Stimulated activated CD4-positive, alpha-beta T cell treated with anti-CD3 and anti-CD28 coated beads, Interleukin-4, amount 100 ng/mL, for 1 hour (primary cell): ENCODE data around the gene PHYHD1.

Experiments
- DNase-seq: peaks from one replicate; pipeline ENCODE4 v3.0.0-alpha.2; 2020

Gene PHYHD1

DNA sequence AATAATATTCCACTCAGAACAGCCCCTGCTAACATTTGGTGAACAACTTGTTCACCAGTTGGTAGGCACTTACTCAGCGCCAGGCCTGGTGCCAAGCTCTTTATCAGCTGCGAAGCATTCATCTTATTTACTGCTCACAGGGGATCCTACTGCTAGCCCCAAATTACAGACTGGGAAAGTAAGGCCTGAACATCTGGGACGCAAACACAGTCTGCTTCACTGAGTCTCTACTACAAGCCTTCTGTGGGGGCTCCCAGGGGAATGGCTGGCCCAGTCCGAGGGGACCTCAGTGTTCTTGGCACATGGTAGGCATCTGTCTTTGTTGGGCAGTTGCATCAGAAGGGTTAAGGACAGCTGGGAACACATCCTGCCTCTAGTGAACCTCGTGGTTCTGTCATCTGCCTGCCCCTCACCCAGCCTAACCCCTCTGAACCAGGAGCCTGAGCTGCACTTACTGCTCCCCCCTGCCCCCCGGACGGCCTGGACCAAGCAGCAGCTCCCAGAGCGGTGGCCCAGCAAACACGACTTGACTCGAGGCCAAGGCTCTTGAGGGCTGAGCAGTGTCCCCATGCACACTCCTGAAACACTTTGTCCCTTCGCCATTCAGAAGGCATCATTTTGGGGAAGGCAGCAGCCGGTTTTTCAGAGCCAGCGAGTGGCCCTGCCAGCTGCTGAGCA lies at the start of gene PHYHD1:
PHYHD1 (plus strand) TSS at position 602 of the 678 bp plus-strand sequence. CDS start 1,342 bp downstream, outside the sequence.
- no peak for DNase-seq

DNA sequence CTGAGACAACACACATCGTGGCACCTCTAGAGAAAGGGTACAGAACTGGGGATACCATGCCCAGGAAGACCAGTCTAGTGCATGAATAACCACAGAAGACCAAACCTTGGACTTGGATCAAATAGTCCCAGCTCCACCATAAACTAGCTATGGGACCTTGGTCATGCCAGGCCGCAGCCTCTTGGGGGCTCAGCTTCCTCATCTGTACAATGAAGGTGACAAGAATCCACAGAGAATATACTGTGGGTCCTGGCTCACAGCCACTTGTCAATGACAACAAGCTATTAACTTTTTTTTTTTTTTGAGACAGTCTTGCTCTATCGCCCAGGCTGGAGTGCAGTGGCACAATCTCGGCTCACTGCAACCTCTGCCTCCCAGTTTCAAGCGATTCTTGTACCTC lies 42.9 kb upstream of the PHYHD1 start:
- DNase-seq: no peak

GRCh38 chr9:128881884-128882676 lies 38.7 kb upstream of the PHYHD1 start, which contains the start of the genes KYAT1 and LRRC8A:
Gene KYAT1, minus strand, starts transcription at chr9:128881950. Its CDS starts 36,545 bp downstream, at chr9:128845405.
Gene LRRC8A, plus strand, starts transcription at chr9:128882133. Its CDS starts 25,032 bp downstream, at chr9:128907165.
- DNase-seq: peak; percentile 99

DNA sequence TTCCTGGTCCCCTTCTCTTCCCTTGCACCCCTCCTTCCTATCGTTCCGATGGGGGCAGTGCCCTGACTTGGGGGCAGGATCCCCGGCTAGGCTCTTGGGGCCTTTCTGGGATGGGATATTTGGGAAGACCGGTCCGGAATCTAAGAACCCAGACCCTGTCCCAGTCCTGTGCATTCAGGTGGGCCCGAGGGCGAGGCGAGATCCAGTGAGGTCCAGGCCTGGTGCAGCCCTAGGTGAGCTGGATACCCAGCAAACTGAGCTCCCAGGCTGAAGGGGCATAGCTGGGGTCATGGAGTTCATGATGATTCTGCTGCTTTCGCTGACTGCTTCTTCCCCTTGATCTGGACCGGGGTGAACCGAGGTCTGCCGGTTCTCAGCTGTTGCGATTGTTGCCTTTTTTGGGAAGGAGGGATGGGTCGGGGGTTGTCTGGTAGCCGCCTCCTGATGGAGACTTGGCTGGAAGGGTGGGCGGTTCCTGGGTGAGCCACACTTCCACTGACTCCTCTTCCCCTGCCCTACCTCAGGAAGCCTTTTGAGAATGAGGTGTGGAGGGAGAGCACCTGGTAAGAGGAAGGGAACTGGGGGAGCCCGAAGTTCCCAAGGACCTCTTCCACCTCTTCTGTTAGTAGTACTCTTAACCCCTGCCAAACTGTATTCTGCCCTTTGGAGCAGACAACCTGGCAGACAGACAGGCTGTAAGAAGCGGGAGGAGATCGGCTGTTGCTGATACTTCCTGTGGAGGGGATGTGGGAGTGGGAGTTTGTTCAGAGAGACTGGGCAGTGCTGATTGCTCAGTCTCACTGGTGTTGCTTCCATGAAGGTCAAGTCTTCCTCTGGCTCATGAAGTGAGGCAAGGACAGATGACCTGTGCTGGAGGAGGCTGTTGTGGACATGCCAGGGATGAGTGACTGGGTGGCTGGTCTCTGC lies 37.8 kb upstream of the PHYHD1 start:
- no peak for DNase-seq

GRCh38 chr9:128884164-128884563 lies 36.6 kb upstream of the PHYHD1 start:
- DNase-seq: no peak

DNA sequence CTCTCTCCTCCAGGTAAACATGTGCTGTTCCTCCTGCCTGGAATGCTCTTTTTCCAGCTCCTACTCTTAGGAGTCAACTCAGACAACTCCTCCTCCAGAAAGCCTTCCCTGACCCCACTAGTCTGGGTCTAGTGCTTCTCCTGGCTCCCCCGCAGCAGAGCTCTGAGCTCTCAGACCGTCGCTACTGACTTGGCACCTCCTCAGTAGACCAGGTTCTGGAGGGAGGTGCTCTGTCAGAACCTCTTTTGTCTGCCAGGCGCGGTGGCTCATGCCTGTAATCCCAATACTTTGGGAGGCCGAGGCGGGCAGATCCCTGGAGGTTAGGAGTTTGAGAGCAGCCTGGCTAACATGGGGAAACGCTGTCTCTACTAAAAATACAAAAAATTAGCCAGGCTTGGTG lies 35.4 kb upstream of the PHYHD1 start:
- DNase-seq: no peak

- no peak for DNase-seq
Observed at GRCh38 chr9:128885798-128886197, 35.0 kb upstream of the PHYHD1 start.

DNA sequence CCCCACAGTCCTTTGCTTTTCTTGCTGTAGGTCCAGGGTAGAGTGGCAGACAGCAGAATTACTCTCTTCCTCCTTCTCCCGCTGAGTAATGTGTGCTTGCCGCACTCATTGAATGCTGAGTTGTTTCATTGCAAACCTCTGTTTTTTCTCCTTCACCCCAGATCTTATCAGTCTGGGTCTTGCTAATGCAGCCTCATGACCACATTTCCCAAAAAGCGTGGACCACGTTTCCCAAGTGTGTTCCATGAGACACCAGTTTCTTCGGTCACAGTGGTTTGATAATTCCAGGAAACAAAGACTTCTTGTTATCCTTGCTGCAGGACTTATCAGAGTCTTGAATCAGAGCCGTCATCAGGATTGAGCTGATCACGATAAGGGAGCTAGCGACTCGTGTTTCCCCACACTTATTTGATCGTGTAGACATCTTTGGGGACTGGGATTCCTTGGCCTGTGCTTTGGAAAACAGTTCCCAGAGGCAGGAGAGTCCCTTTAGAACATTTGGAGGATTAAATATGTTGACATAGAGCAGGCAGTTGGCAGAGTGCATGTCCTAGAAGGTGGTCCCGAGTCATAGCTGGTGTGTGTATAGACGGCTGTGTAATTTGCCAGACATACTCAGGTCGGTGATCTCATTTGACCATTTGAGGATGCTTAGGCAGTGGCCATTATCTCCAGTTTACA lies 34.4 kb upstream of the PHYHD1 start:
- DNase-seq: no peak

DNA sequence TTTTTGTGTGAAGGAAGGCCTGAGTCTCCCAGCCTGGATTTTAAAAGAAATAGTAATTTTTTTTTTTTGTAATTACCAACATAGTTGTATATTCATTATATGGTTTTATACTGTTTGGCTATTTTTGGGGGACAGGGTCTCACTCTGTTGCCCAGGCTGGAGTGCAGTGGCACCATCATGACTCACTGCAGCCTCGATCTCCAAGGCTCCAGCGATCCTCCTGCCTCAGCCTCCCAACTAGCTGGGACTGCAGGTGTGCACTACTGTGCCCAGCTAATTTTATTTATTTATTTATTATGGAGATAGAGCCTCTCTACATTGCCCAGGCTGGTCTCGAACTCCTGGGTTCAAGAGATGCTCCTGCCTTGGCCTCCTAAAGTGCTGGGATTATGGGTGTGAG lies 33.7 kb upstream of the PHYHD1 start:
- DNase-seq: no peak

GRCh38 chr9:128887914-128888350 lies 32.9 kb upstream of the PHYHD1 start:
- no peak for DNase-seq

GRCh38 chr9:128891321-128892220 lies 29.2 kb upstream of the PHYHD1 start:
- no peak for DNase-seq

DNA sequence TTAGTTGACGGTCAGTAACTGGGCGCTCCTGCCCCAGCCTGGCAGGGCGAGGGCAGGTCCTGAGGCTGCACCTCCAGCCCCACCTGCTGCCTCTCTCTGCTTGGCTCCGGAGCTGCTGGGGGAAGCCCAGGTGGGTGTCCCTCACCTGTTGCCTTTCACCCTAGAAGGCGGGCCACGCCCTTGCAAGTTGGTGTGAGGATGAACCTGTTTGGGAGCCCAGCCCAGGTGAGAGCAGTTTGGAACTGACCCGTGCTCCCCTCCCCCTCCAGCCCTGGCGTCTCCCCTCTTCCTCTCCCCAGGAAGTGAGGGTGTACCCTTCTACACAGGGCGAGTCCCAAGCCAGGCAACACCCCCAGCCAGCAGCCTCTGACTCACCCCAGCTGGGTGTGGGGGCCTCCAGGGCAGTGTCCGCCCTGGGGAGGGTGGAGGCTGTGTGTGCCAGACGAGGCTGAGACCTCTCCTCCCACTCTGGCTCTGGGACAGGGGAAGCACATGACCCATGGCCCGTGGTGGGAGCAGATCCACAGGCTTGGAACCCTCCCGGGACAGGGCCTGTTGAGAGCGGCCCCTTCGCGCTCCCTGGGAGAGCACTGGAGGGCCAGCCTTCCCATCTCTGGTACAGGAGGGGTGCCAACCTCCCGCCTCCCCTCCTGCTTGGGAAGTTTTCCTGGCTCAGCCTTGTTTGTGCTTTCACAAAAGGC lies 28.4 kb upstream of the PHYHD1 start:
- no peak for DNase-seq

GRCh38 chr9:128893354-128893753 lies 27.4 kb upstream of the PHYHD1 start:
- DNase-seq: no peak

DNA sequence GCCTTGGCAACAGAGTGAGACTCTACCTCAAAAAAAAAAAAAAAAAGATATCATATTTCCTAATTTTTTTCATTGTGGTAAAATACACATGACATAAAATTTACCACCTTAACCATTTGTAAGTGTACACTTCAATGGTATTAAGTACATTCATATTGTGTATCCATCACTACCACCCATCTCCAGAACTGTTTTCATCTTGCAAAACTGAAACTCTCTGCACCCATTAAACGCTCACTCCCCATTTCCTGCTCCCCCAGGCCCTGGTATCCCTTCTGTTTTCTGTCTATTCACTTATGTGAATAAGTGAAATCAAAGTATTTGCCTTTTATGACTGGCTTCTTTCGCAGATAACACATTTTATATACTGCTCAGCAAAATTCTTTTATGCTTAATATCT lies 26.0 kb upstream of the PHYHD1 start:
- DNase-seq: no peak

- no peak for DNase-seq
Observed at GRCh38 chr9:128895556-128895955, 25.2 kb upstream of the PHYHD1 start.

DNA sequence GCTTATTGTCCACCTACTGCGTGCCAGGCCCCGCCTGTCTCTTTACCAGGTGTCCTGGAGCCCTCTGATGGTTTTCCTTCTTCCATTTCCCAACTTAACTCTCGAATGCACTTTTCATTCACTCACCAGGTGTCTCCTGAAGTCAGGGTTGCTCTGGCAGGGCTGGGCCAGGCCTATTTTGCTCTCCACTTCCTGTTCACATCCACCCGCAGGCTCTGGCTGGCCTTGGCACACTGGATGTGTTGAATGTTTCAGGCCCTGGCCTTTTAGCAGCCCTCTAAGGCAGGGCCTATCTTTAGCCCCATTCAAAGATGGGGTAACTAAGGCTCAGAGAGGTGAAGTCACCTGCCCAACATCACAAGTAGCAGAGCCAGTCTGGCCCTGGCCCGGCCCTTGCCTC lies 22.4 kb upstream of the PHYHD1 start:
- no peak for DNase-seq

- DNase-seq: no peak
Observed at GRCh38 chr9:128898845-128899565, 21.8 kb upstream of the PHYHD1 start.

DNA sequence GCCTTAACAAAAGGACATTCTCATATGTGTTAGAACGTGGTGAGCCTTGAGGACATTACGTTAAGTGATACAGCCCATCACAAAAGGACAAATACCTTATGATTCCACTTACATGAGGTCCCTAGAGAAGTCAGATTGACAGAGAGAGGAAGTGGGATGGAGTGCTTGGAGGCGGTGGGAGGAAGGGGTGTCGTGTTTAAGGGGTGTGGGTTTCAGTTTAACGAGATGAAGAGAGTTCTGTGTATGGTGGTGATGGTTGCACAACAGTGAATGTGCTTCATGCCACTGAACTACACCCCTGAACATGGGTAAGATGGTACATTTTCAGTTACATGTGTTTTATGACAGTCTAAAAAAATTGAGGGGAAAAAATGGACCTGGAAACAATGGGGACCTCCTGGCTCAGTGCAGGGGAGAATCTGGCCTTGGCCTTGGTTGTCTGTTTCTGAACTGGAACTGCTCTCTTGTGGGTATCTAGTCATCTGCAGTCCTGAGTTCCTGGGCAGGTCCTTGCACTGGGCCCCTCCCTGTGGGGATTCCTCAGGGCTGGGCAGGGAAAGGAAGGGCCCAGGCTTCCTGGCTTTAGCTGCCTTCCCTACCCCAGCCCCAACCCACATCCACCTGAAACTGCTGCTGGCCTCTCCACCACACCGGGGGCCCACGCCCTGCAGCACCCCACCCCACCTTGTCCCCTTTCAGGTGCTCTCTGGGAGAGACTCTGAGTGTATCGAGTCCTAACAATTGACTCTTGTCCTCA lies 21.0 kb upstream of the PHYHD1 start:
- no peak for DNase-seq

DNA sequence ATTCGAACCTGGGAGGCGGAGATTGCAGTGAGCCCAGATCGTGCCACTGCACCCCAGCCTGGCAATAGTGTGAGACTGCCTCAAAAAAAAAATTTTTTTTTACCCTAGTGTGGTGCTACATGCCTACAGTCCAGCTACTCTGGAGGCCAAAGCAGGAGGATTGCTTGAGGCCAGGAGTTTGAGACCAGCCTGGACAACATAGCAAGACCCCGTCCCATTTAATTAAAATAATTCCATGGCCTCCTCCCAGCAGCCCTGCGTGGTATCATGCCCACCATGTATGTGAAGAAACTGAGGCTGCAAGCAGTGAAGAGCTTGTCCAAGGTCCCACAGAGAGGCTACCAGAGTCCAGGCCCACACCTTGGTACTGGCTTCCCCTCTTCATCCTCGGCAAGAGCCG lies 19.4 kb upstream of the PHYHD1 start:
- DNase-seq: no peak
